Activated CD4-positive, alpha-beta T cell treated with anti-CD3 and anti-CD28 coated beads for 36 hours (primary cell): ENCODE data around the gene SGO1. TPM values are rescaled to one million over a fixed set of nuclear protein-coding genes. Genes with fewer than 3 reads are reported as not detected.

Experiments
- ATAC-seq: fragments of 200-7000 bp; cut with Tn5 transposase; one replicate; pipeline ENCODE4 v1.10.0; 2021; ENCODE audit warnings: mild to moderate bottlenecking, moderate library complexity
- CTCF ChIA-PET: fragments of 350-600 bp; sonication (Branson Sonifier 250); formaldehyde crosslinking; loops from one replicate; lab custom pipeline; 2021; ENCODE audit warnings: antibody characterized with exemption; lab: Charles Lee
- POLR2A ChIA-PET: fragments of 350-600 bp; sonication (Branson Sonifier 250); formaldehyde crosslinking; loops from one replicate; lab custom pipeline; 2021; ENCODE audit warnings: antibody characterized with exemption, inconsistent platforms; lab: Charles Lee
- DNase-seq: peaks from one replicate; pipeline ENCODE4 v3.0.0-alpha.2; 2020
- H3K27ac Mint-ChIP-seq: one replicate; pipeline ENCODE4 v1.8.0; 2021; ENCODE audit warnings: mixed read lengths
- H3K27me3 Mint-ChIP-seq: one replicate; pipeline ENCODE4 v1.8.0; 2021; ENCODE audit warnings: mixed read lengths
- H3K36me3 Mint-ChIP-seq: one replicate; pipeline ENCODE4 v1.8.0; 2021; ENCODE audit warnings: low read depth, mixed read lengths
- H3K4me1 Mint-ChIP-seq: one replicate; pipeline ENCODE4 v1.8.0; 2021; ENCODE audit warnings: mixed read lengths
- H3K4me3 Mint-ChIP-seq: one replicate; pipeline ENCODE4 v1.8.0; 2021; ENCODE audit warnings: mild to moderate bottlenecking, moderate library complexity, mixed read lengths
- H3K9me3 Mint-ChIP-seq: one replicate; pipeline ENCODE4 v1.8.0; 2021; ENCODE audit warnings: low read depth, mixed read lengths
- intact Hi-C, 2 experiments: fragments of 100-400 bp; cut with DNase I in 1 of 2; cut with micrococcal nuclease in 1 of 2; formaldehyde crosslinking; loops; one replicate each; pipeline versions ENCODE4 v1.14.2 to v1.15.1; 2022 to 2024; cut with DNase I, micrococcal nuclease
- total RNA-seq, 2 experiments: library from RNA; stranded (reverse); gene quantifications; one replicate each; pipeline ENCODE4 v1.2.3, GENCODE V29; 2021

Gene SGO1
- total RNA-seq, 2 experiments from 2014 or later = 29.4 to 39.2 TPM

DNA sequence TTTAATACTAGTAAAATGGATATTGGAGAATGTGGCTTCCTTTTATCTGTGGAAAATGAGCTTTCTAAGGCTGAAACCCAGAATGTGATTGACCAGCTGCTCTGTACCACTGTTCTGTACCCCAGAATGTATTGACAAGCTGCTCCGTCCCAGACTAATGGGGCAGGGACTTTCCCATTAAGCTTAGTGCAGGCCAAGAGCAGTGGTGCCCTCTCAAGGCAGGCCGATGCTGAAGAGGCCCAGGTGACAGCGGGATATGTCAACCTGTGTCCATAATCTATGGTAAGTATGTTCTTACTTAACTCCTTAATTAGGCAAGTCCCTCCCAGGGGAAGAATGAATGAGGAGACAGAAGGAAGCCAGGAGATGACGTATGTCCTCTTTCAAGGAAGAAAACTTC lies 31.1 kb downstream of the SGO1 start:
- H3K4me3 Mint-ChIP-seq = no peak overlapping the region
- CTCF ChIA-PET = interaction anchor here (1.1 kb wide), 1 partner anchor 23 kb away, joined by 3 read pairs; no protein-coding TSS in a partner anchor
- H3K9me3 Mint-ChIP-seq = no peaks in the 10 kb centered on the region
- no peak overlapping the region for H3K27ac Mint-ChIP-seq
- ATAC-seq (no peak), DNase-seq (no peak)
- POLR2A ChIA-PET = no interaction called here
- no peaks in the 10 kb centered on the region for H3K27me3 Mint-ChIP-seq
- H3K4me1 Mint-ChIP-seq = peaks cover 4% of the 10 kb centered on the region
- H3K36me3 Mint-ChIP-seq = peaks cover 34% of the 10 kb centered on the region
- intact Hi-C loops = no loop called here

DNA sequence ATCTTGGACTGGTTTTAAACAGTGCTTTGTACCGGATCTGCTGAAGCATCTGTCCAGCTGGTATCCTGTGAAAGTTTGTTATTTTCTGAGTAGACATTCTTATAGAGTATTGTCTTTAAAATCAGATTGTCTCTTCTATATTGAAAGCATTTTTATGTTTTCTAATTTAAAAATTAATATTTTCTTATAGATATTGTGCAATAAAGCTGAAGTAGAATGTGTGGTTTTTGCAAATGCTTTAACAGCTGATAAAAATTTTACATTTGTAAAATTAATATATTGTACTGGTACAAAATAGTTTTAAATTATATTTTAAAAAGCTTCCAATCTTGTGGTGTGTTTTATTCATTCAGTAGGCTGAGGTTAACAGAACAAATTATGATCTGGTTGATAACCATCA lies 31.9 kb downstream of the SGO1 start:
- no peak for ATAC-seq
- intact Hi-C loops = no loop called here
- H3K36me3 Mint-ChIP-seq = peaks cover 33% of the 10 kb centered on the region
- ChIA-PET CTCF (interaction anchor here (0.8 to 1.1 kb wide), 2 partner anchors 22 to 27 kb away, joined by 3 read pairs; no protein-coding TSS in a partner anchor), POLR2A (no interaction called here)
- no peak overlapping the region for H3K27ac Mint-ChIP-seq
- no peaks in the 10 kb centered on the region for H3K27me3 Mint-ChIP-seq
- no peaks in the 10 kb centered on the region for H3K4me1 Mint-ChIP-seq
- no peak for DNase-seq
- no peaks in the 10 kb centered on the region for H3K9me3 Mint-ChIP-seq
- no peak overlapping the region for H3K4me3 Mint-ChIP-seq

DNA sequence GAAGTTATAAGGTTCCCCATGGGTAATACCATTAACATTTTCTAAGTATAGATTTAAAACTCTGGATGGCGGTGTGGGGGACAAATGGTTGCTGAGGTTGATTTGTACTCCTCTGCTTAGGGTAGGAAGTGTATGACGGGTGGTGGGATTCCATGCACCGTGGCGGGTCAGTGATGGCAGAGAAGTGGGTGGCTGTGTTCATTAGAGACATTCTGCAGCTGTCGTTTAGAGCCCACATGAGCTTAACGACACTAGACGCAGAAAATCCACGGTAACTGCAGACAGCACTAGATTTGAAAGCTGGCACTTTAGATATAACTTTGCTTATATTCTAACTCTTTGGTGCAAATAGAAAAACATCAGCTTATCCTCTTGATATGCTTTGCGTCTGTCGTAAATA lies 37.5 kb downstream of the SGO1 start:
- CTCF ChIA-PET = no interaction called here
- ATAC-seq = no peak
- Mint-ChIP-seq H3K4me1 (no peaks in the 10 kb centered on the region), H3K27ac (no peak overlapping the region), H3K4me3 (no peak overlapping the region), H3K27me3 (no peaks in the 10 kb centered on the region), H3K36me3 (peaks cover 26% of the 10 kb centered on the region), H3K9me3 (no peaks in the 10 kb centered on the region)
- intact Hi-C loops = no loop called here
- POLR2A ChIA-PET = no interaction called here
- no peak for DNase-seq

DNA sequence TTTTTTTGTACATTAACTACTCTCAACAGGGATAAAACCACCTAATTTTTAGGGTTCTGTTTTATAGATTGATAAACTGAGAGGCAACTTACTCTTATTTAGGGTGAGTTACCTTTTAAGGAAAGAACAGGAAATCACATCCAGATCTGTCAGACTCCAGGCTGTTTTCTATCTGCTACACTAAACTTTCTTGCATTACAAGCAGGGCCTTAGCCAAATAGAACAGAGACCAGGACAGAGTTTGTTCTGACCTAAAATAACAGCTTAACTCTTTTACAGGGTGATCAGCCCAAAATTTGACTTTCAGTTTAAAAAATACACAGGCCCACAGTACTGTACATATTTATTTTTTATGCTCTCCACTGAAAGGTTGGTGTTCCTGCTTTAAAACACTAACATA lies 38.6 kb downstream of the SGO1 start:
- peaks cover 33% of the 10 kb centered on the region for H3K36me3 Mint-ChIP-seq
- H3K4me1 Mint-ChIP-seq = no peaks in the 10 kb centered on the region
- H3K27me3 Mint-ChIP-seq = no peaks in the 10 kb centered on the region
- H3K9me3 Mint-ChIP-seq = no peaks in the 10 kb centered on the region
- no peak overlapping the region for H3K27ac Mint-ChIP-seq
- CTCF ChIA-PET = no interaction called here
- DNase-seq = no peak
- intact Hi-C loops = no loop called here
- no peak for ATAC-seq
- POLR2A ChIA-PET = no interaction called here
- H3K4me3 Mint-ChIP-seq = no peak overlapping the region

DNA sequence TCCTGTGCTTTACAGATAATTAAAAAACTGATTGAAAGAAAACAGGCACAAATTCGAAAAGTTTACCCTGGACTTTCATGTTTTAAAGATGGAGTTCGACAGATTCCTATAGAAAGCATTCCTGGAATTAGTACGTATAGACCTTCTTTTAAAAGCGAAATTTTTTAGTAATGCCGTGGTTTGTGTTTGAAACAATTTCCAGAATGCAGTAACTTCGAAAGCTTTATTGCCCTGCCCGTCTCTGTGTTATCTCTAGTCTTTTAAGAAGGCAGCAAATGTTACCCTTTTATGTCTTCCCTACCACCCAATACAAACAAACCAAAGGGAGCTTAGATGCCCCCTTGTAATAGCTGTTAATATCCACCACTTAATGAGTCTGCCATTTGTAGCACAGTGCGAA lies 39.7 kb downstream of the SGO1 start:
- Mint-ChIP-seq H3K4me1 (no peaks in the 10 kb centered on the region), H3K36me3 (peaks cover 34% of the 10 kb centered on the region), H3K4me3 (no peak overlapping the region), H3K27ac (no peak overlapping the region), H3K9me3 (no peaks in the 10 kb centered on the region), H3K27me3 (no peaks in the 10 kb centered on the region)
- ATAC-seq (no peak), DNase-seq (no peak)
- intact Hi-C loops = no loop called here
- POLR2A ChIA-PET = no interaction called here
- CTCF ChIA-PET = interaction anchor here (0.6 kb wide), 1 partner anchor 240 kb away, joined by 3 read pairs; no protein-coding TSS in a partner anchor

DNA sequence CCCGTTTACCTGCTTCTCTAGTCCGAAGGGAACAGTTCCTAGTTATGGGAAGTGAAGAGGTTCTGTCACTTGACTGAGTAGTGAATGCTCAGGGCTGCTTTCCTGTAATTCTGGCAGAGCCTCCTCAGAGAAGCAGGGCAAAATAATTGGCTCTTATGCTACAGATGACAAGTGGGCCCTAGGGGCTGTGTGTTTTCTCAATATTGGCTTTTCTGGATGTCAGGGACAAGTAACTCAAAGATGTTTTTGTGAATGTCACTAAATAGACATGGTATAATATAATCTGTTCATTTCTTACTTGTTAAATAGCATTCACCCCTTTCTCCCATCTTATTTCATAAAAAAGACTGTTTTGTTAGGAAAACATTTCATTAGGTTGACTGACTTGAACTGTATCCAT lies 40.1 kb downstream of the SGO1 start:
- H3K4me1 Mint-ChIP-seq = no peaks in the 10 kb centered on the region
- H3K27me3 Mint-ChIP-seq = no peaks in the 10 kb centered on the region
- no peak overlapping the region for H3K4me3 Mint-ChIP-seq
- DNase-seq = no peak
- H3K36me3 Mint-ChIP-seq = peaks cover 36% of the 10 kb centered on the region
- POLR2A ChIA-PET = no interaction called here
- ATAC-seq = no peak
- CTCF ChIA-PET = no interaction called here
- intact Hi-C loops = no loop called here
- no peak overlapping the region for H3K27ac Mint-ChIP-seq
- H3K9me3 Mint-ChIP-seq = no peaks in the 10 kb centered on the region

DNA sequence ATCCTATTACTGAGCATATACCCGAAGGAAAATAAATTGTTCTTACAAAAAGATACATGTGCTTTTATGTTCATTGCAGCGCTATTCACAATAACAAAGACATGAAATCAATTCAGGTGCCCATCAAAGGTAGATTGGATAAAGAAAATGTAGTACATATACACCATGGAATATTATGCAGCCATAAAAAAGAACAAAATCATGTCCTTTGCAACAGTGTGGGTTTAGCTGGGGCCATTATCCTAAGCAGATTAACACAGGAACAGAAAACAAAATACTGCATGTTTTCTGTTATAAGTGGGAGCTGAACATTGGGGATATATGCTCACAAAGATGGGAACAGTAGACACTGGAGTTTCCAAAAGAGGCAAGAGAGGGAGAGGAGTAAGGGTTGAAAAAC lies 42.5 kb downstream of the SGO1 start:
- CTCF ChIA-PET = no interaction called here
- no peaks in the 10 kb centered on the region for H3K4me1 Mint-ChIP-seq
- POLR2A ChIA-PET = no interaction called here
- ATAC-seq = no peak
- H3K27me3 Mint-ChIP-seq = no peaks in the 10 kb centered on the region
- H3K36me3 Mint-ChIP-seq = peaks cover 32% of the 10 kb centered on the region
- intact Hi-C loops = no loop called here
- H3K4me3 Mint-ChIP-seq = no peak overlapping the region
- no peak for DNase-seq
- no peak overlapping the region for H3K27ac Mint-ChIP-seq
- no peaks in the 10 kb centered on the region for H3K9me3 Mint-ChIP-seq

DNA sequence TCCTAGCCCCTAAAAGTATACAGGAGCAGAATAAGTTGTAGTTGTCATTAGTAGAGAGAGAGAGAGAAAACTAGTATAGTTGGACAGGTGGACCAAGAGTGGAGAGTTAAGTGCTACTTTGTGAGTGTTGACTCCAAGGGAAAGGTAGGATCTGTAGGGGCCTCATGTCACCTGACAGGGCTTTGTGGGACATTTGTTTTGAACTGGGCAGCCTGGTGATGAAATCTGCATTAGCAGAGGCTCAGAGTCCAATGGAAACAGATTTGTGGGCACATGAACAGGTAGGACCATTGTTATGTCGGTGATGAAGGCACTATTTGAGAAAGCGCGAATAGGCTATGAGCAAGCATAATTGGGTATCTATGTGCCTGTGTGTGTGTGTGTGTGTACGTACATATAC lies 43.5 kb downstream of the SGO1 start:
- CTCF ChIA-PET = no interaction called here
- intact Hi-C loops = no loop called here
- Mint-ChIP-seq H3K9me3 (no peaks in the 10 kb centered on the region), H3K4me3 (no peak overlapping the region), H3K27ac (no peak overlapping the region), H3K36me3 (peaks cover 31% of the 10 kb centered on the region), H3K4me1 (no peaks in the 10 kb centered on the region), H3K27me3 (no peaks in the 10 kb centered on the region)
- DNase-seq (no peak), ATAC-seq (no peak)
- POLR2A ChIA-PET = no interaction called here

DNA sequence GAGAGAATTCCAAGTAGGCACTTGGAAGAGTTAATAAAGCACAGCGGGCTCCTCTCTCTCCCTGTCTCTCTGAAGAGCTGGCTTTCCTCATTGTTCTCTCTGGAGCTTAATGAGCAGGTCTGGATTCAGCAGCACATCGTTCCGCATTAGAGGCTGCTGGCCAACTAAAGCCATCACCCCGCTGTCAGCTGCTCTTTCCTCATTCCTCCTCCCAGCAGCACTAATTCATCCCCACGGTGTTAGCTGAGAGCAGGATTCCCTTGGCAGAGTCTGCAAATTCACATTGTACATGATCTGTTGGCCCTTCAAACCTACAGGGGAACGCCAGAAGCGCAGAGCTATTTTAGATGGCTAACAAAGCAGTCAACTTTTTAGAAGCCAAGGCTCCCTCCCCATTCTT lies 44.2 kb downstream of the SGO1 start:
- intact Hi-C loops = no loop called here
- no peak overlapping the region for H3K4me3 Mint-ChIP-seq
- ChIA-PET POLR2A (no interaction called here), CTCF (interaction anchor here (0.6 to 1.2 kb wide), 2 partner anchors 23 to 57 kb away, joined by 4 read pairs; no protein-coding TSS in a partner anchor)
- no peak for ATAC-seq
- H3K9me3 Mint-ChIP-seq = no peaks in the 10 kb centered on the region
- H3K27me3 Mint-ChIP-seq = no peaks in the 10 kb centered on the region
- H3K27ac Mint-ChIP-seq = no peak overlapping the region
- no peak for DNase-seq
- H3K36me3 Mint-ChIP-seq = peaks cover 31% of the 10 kb centered on the region
- H3K4me1 Mint-ChIP-seq = no peaks in the 10 kb centered on the region

DNA sequence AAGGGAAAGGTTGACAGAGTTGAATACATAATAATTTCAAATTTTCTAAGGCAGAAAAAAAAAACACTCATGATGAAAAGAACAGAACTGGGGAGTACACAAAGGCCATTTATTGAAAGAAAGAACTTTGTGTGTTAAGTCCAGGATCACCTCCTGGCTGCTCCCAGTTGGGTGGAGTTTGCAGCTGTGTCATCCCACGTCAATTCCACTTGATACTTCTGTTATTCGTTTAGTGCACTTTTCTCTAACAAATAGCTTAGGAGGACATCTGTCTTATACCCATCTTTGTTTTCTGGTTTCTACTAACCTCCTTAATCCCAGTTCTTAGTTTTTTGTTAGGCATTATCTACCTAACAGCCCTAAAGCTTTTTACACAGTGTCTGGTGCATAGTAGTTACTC lies 44.7 kb downstream of the SGO1 start:
- CTCF ChIA-PET = interaction anchor here (0.6 to 1.2 kb wide), 2 partner anchors 24 to 57 kb away, joined by 4 read pairs; no protein-coding TSS in a partner anchor
- Mint-ChIP-seq H3K27ac (no peak overlapping the region), H3K4me3 (no peak overlapping the region), H3K27me3 (no peaks in the 10 kb centered on the region), H3K36me3 (peaks cover 31% of the 10 kb centered on the region), H3K4me1 (no peaks in the 10 kb centered on the region), H3K9me3 (no peaks in the 10 kb centered on the region)
- DNase-seq = no peak
- intact Hi-C loops = no loop called here
- POLR2A ChIA-PET = no interaction called here
- no peak for ATAC-seq

DNA sequence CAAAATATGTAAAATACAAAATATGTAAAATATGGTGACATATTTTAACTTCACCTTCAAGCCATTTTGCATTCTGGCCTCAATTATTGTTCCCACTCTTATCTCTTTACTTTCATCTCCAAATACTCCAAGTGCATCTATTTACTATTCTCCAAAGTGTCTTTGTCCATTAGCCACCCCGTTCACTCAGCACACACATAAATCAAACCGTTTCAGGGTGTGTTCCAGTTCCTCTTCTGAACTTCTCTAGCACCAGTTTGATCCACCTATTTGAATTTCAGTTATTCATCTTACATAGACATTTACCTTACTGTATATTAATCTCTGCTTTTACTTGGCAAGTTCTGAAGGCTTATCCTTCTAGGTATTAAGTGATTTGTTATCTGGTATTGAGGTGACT lies 45.1 kb downstream of the SGO1 start:
- no peaks in the 10 kb centered on the region for H3K27me3 Mint-ChIP-seq
- DNase-seq = no peak
- no peak overlapping the region for H3K4me3 Mint-ChIP-seq
- ChIA-PET POLR2A (no interaction called here), CTCF (interaction anchor here (1.2 kb wide), 1 partner anchor 24 kb away, joined by 4 read pairs; no protein-coding TSS in a partner anchor)
- no peaks in the 10 kb centered on the region for H3K4me1 Mint-ChIP-seq
- ATAC-seq = no peak
- no peak overlapping the region for H3K27ac Mint-ChIP-seq
- H3K9me3 Mint-ChIP-seq = no peaks in the 10 kb centered on the region
- intact Hi-C loops = no loop called here
- peaks cover 31% of the 10 kb centered on the region for H3K36me3 Mint-ChIP-seq

DNA sequence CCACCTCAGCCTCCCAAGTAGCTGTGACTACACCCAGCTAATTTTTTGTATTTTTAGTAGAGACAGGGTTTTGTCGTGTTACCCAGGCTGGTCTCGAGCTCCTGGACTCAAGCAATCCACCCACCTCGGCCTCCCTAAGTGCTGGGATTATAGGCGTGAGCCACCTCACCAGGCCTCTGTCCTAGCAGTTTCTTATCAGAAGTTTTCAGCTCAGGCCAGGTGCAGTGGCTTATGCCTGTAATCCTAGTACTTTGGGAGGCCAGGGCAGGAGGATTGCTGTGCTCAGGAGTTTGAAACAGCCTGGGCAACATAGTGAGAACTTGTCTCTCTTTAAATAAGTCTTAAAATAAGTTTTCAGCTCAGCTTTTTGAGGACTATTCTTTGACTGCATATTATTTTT lies 48.4 kb downstream of the SGO1 start:
- ATAC-seq = no peak
- Mint-ChIP-seq H3K36me3 (peaks cover 22% of the 10 kb centered on the region), H3K9me3 (no peaks in the 10 kb centered on the region), H3K4me3 (no peak overlapping the region), H3K4me1 (no peaks in the 10 kb centered on the region), H3K27ac (no peak overlapping the region), H3K27me3 (no peaks in the 10 kb centered on the region)
- DNase-seq = no peak
- CTCF ChIA-PET = interaction anchor here (1.1 kb wide), 1 partner anchor 45 kb away, joined by 3 read pairs; no protein-coding TSS in a partner anchor
- intact Hi-C loops = no loop called here
- POLR2A ChIA-PET = no interaction called here
